Activated CD4-positive, alpha-beta T cell treated with anti-CD3 and anti-CD28 coated beads, Interleukin-2, amount 50 U/mL, for 48 hours (primary cell): ENCODE data around the gene CFAP299.

Source experiments
- DNase-seq, 2 experiments: peaks; one replicate each; pipeline ENCODE4 v3.0.0-alpha.2; 2020

The CFAP299 gene

DNA sequence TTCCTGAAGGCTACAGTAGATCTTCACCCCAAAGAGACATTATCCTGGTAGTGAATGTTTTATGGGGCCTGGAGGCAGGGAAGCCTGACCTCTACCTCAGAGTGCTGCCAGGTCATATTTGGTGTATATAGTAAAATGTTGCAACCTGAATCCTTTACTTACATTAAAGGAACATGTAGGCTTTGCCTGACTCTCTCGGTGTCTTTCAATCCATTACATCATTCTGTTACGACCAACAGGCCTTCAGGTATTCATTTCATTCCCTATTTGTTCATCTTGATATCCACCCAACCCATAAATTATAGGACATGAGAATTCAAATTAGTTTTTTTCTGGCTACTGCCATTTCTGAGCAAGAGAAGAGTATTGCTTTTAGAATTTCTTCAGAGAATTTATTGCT is 116.5 kb downstream of the CFAP299 start:
- DNase-seq, result no peak

- DNase-seq, result no peak
Measured at GRCh38 chr4:80452768-80453167, 117.2 kb downstream of the CFAP299 start.

DNA sequence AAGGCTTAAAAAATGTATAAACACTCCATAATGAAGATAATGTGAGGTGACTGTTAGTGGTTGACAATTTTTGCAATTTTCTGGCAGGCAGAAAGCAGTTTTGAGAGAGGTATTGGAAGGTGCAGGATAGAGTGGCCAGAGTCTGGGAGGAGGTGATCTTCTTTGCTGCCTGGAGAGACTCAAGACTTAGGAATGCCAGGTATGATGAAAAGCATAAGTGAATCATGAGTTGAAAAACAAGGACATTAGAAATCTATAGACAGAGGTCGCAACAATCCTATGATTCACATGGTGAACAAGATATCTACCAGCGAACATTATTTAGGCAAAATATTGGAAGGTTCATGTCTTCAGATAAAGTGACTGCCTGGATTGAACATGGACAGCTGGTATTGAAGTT is 118.5 kb downstream of the CFAP299 start:
- DNase-seq, result no peak

DNA sequence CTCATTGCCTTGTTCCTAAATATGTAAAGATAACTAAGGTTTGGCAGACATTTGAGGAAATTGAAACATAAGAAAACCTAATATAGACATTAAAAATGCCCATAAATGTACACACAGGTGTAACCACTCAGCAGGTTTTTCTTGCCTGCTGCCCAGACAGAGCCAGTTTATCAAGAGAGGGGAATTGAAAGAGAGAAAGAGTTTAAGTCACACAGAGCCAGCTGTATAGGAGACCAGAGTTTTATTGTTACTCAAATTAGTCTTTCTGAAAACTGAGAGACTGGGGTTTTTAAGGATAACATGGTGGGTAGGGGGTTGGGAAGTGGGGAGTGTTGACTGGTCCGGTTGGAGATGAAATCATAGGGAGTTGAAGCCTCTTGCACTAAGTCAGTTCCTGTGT is 119.0 kb downstream of the CFAP299 start:
- DNase-seq, result no peak

DNA sequence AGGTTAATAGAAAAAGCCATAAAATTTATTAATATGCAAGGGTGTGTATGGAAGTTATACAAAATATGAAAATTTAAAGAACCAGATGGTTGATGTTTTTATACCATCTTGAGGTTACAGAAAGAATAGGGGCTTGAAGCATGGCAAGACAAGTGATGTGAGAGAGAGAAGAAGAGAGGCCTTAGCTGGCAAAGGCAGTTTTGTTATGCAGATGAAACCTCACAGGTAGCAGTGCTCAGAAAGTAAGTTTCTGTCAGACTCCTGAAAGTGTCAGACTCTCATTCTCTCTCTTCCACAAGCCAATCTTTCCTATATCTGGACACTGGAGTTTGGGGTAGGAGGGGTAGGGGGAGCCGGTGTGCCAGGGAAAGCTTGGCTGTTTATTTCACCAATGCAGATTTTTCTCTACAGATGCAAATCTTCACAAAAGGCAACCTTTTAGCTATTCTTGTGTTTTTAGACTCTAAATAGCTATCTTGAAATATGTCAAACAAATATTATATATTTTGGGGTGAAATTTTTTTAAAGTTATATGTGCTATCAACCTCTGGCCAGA is 124.5 kb downstream of the CFAP299 start:
- DNase-seq, result no peak

DNA sequence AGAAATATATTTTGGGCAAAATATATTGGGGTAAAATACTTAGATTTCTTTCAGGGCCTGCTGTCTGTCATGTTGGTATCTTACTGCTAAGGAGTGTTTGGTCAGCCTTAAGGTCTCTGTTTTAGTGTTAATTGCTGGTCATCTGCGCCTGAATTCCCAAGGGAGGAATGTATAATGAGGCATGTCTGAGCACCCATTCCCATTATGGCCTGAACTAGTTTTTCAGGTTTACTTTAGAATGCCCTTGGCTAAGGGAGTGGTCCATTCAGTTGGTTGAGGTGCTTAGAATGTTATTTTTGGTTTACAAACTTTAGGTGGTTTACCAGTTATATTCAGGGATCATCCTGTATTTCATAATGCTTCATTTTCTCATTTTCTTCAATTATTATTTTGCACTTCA is 125.9 kb downstream of the CFAP299 start:
- DNase-seq, result no peak

DNA sequence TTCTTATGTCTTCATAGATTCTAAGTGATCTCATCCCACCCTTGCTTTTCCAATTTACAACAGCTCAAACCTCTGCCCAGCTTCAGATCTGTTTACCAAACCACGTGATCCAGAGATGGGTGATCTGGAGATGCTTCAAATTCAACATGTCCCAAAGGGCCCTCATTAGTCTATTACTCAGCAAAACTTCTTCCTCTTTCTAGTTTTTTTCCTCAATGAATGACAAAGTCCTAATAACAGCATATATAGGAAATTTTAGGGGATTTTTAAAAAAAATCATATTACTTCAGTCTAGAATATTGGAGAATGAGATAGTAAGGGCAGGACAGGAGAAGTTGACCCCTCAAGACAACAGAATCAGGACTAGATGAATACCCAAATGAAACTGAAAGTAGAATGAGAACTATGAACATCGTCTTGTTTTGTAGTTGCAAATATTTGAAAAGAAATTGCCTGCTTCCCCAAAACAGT is 127.1 kb downstream of the CFAP299 start:
- no peak for DNase-seq

DNA sequence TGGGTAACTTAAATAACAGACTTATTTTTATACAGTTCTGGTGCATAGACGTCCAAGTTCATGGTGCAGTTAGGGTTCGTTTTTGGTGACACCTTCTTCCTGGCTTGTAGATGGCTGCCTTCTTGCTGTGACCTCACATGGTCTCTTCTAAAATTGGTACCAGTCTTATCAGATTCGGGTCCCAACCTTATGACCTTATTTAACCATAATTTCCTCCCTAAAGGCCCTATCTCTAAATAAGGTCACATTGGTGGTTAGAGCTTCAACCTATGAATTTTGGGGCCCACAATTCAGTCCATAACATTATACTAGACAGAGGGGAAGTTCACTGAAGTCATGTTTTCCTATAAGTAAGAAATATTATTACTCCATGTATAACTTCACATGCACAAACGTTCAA is 128.0 kb downstream of the CFAP299 start:
- no peak for DNase-seq

- no peak for DNase-seq
Measured at GRCh38 chr4:80465238-80465637, 129.7 kb downstream of the CFAP299 start.

GRCh38 chr4:80465736-80466135 is 130.2 kb downstream of the CFAP299 start:
- DNase-seq, result no peak

GRCh38 chr4:80466618-80467017 is 131.1 kb downstream of the CFAP299 start:
- no peak for DNase-seq

DNA sequence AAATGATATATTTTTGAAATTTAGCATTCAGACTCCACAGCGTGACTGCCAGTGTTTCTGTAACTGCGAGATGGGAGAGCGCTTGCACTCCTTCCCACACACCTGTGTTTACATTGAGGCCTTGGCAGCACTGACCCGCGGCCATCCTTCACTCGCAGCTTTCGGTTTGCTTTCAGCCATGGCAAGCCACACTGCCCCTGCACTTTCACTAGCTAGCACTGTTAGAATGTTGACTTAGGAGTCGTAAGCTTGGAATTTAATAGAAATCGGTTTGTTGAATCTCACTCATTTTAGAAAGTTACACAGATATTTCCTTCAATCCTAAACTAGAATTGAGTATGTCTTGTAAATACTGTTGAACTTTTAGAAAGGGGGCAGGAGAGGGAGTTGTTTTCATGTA is 136.2 kb downstream of the CFAP299 start:
- DNase-seq, result no peak

- no peak for DNase-seq
Measured at GRCh38 chr4:80475236-80475635, 139.7 kb downstream of the CFAP299 start.

DNA sequence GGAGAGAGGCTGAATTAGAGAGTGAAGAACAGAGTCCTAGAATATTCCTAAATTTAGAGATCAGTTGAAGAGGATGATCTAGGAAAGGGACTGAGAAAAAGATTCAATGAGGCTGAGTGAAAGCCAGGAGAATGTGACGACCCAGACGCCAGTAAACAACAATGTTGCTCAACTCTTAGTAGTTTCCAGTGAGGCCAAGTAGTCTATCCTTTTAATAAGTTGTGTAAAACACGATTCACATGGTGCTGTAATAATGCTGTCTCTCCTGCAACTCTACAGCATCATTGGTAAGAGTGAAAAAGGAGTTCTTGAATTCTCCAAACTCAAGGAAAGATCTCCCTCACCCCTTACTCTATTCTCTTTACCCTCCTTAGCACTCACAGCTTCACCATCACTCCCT is 140.3 kb downstream of the CFAP299 start:
- DNase-seq, result no peak

GRCh38 chr4:80484712-80485111 is 149.2 kb downstream of the CFAP299 start:
- DNase-seq, result no peak

GRCh38 chr4:80486603-80487002 is 151.1 kb downstream of the CFAP299 start:
- DNase-seq, result no peak

GRCh38 chr4:80489798-80490197 is 154.3 kb downstream of the CFAP299 start:
- no peak for DNase-seq

DNA sequence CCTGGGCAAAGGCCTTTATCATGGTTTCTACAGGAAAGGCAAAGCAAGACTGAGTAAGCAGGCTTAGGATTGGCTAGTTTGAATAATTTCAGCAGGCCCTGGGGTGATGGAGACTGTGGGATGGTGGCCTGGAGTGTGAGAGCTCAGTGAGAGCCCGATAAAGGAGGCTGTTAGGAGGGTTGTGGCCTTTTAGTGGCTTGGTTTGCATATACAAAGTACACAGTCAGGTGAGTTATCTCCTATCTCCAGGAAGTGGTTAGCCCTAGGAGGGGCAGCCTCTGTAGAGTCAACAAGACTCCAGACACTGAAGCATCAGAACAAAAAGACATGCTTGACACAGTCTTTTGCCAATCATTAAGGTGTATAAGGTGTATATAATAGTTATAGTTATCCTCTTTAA is 157.2 kb downstream of the CFAP299 start:
- no peak for DNase-seq

DNA sequence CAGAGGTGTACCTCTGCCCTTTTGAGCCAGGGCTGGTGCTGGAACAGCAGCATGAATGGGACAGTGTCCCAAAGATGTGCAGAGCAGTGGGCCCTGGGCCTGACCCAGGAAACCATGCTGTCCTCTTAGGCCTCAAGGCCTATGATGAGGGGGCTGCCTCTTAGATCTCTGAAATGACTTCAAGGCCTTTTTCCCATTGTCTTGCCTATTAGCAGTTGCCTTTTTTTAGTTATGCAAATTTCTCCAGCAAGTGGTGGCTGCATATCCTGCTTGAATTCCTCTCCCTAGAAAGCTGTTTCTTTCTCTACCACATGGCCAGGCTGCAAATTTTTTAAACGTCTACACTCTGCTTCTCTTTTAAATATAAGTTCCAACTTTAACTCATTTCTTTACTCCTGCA is 160.3 kb downstream of the CFAP299 start:
- no peak for DNase-seq

DNA sequence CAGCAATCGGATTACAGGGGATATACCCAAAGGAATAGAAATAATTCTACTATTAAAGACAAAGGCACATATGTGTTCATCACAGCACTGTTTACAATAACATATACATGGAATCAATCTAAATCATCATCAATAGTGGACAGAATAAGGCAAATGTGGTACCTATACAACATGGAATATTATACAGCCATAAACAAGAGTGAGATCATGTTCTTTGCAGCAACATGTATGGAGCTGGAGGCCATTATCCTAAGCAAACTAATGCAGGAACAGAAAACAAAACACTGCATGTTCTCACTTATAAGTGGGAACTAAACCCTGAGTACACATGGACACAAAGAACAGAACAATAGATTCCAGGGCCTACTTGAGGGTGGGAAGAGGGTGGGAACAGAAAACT is 163.2 kb downstream of the CFAP299 start:
- no peak for DNase-seq

- no peak for DNase-seq
Measured at GRCh38 chr4:80500613-80501012, 165.1 kb downstream of the CFAP299 start.

GRCh38 chr4:80507077-80507476 is 171.5 kb downstream of the CFAP299 start:
- no peak for DNase-seq

DNA sequence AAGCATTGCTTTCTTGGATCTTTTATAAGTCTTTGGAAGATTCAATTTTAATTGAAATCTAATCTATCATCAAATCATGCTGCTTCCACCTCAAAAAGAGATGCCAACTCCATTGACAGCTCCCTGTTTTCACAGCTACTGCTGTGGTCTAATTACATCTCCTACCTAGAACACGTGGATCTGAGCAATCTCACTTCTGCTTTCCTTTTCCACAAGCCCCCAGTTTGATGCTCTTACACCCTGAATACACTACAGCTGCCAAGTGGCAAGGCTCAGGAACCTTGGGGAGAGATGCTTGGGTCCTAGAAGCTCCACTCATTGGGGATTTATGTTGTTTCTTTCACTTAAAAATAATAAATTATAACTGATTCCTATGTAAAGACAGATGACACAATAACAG is 172.0 kb downstream of the CFAP299 start:
- DNase-seq, result no peak

GRCh38 chr4:80515496-80515895 is 180.0 kb downstream of the CFAP299 start:
- no peak for DNase-seq

- no peak for DNase-seq
Measured at GRCh38 chr4:80521438-80521837, 185.9 kb downstream of the CFAP299 start.

GRCh38 chr4:80526697-80527096 is 191.2 kb downstream of the CFAP299 start:
- DNase-seq, result no peak
